HFFc6 (cell line): Measurements from ENCODE around the gene LMCD1. TPM values are rescaled to one million over a fixed set of nuclear protein-coding genes. Genes with fewer than 3 reads are reported as not detected.

Source experiments
- DNase-seq: peaks from one replicate; pipeline ENCODE4 v3.0.0-alpha.2; 2018
- H3K27ac Mint-ChIP-seq: 2 replicates; pipeline ENCODE4 v1.8.0; 2020; ENCODE audit warnings: mild to moderate bottlenecking, mixed read lengths
- H3K27me3 Mint-ChIP-seq: 2 replicates; pipeline ENCODE4 v1.8.0; 2021; ENCODE audit warnings: mild to moderate bottlenecking, moderate library complexity, mixed read lengths; ENCODE audit not compliant: insufficient read depth
- H3K36me3 Mint-ChIP-seq: 2 replicates; pipeline ENCODE4 v1.8.0; 2021; ENCODE audit warnings: low read depth, mixed read lengths
- H3K4me1 Mint-ChIP-seq: 2 replicates; pipeline ENCODE4 v1.8.0; 2020; ENCODE audit warnings: low read depth, mixed read lengths
- H3K4me3 Mint-ChIP-seq: 2 replicates; pipeline ENCODE4 v1.8.0; 2020; ENCODE audit warnings: mild to moderate bottlenecking, moderate library complexity, mixed read lengths
- H3K9me3 Mint-ChIP-seq: 2 replicates; pipeline ENCODE4 v1.8.0; 2020; ENCODE audit warnings: mild to moderate bottlenecking, mixed read lengths
- total RNA-seq, 6 experiments: library from RNA; stranded (reverse); fragmentation: NEBNext Ultra II Directional; extraction: Animal tissue kit (Norgen Biotek cat#: 25700); gene quantifications; 2 replicates in 1 of 6; 3 replicates in 5 of 6; pipeline ENCODE4 v1.2.3, GENCODE V29; 2021
- TF ChIP-seq, protein P1 (sequence below): fragments of 200-600 bp; sonication (generic); IDR thresholded peaks from 2 replicates; pipeline ENCODE4 v1.5.0; 2021; ENCODE audit warnings: antibody characterized with exemption, mild to moderate bottlenecking

LMCD1 gene
- total RNA-seq, 6 experiments from 2014 or later: 20.1 to 50.6 (median 23.3) TPM

DNA sequence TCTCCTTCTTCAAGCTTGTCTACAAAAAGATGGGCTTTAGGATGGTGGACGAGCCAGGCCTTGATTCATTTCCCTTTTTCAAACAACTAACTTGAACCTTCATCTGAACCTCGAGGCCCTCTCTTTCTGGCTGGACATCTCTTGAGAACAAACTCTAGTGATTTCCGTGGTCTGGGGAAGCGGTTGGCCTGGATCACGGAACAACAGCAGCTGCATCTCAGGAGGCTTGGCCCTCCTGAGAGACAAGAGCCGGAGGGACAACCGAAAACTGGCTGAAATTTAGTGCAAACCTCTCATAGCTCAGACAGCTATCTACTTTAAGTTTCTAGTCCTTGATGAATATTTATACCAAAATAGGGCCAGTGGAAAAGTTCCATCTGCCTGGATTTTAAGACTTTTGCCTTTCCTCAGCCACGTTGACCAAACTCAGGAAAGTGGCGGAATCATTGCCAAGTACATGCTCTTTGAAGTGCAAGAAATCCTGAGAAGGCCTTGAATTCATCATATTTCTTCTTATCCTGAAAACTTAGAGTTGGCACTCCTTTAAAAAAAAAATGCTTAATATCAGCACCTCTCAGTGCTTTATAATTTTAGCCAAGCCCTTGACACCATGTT lies 14.5 kb downstream of the LMCD1 start:
- Mint-ChIP-seq H3K27ac (no peak overlapping the region), H3K4me3 (no peak overlapping the region), H3K36me3 (peaks cover 7% of the 10 kb centered on the region)

DNA sequence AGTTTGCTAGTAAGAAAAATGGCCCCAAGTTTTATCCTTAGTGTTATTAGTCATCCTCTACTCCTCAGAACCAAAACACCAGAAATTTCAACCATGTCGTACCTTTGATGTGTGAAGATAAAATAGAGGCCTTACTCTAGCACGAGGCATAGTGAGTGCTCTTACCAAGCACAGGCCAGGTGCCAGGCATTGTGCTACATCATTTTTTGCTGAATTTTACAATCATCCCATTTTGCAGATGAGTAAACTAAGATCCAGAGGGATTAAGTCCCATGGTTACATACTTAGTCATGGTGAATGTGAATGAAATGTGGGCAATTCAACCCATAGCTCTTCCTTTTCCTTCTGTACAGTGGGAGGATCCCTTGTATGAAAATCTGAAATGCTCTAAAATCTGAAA lies 15.2 kb downstream of the LMCD1 start:
- peaks cover 14% of the 10 kb centered on the region for H3K36me3 Mint-ChIP-seq
- peaks cover 49% of the 10 kb centered on the region for H3K4me1 Mint-ChIP-seq
- peaks cover 6% of the 10 kb centered on the region; the same call in 1 of the 2 replicates for H3K9me3 Mint-ChIP-seq
- DNase-seq: no peak
- TF ChIP-seq, protein P1, sequence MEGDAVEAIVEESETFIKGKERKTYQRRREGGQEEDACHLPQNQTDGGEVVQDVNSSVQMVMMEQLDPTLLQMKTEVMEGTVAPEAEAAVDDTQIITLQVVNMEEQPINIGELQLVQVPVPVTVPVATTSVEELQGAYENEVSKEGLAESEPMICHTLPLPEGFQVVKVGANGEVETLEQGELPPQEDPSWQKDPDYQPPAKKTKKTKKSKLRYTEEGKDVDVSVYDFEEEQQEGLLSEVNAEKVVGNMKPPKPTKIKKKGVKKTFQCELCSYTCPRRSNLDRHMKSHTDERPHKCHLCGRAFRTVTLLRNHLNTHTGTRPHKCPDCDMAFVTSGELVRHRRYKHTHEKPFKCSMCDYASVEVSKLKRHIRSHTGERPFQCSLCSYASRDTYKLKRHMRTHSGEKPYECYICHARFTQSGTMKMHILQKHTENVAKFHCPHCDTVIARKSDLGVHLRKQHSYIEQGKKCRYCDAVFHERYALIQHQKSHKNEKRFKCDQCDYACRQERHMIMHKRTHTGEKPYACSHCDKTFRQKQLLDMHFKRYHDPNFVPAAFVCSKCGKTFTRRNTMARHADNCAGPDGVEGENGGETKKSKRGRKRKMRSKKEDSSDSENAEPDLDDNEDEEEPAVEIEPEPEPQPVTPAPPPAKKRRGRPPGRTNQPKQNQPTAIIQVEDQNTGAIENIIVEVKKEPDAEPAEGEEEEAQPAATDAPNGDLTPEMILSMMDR: no peak
- peak overlapping the region; percentile 55; the same call in 1 of the 2 replicates for H3K27ac Mint-ChIP-seq
- H3K27me3 Mint-ChIP-seq: no peaks in the 10 kb centered on the region; the same call in 1 of the 2 replicates
- H3K4me3 Mint-ChIP-seq: no peak overlapping the region

More for the DNA sequence above, 14.5 kb downstream of the LMCD1 start:
- DNase-seq: no peak
- TF ChIP-seq, protein P1: no peak
- H3K9me3 Mint-ChIP-seq: peaks cover 6% of the 10 kb centered on the region; the same call in 1 of the 2 replicates
- no peaks in the 10 kb centered on the region; the same call in 1 of the 2 replicates for H3K27me3 Mint-ChIP-seq
- peaks cover 51% of the 10 kb centered on the region for H3K4me1 Mint-ChIP-seq

DNA sequence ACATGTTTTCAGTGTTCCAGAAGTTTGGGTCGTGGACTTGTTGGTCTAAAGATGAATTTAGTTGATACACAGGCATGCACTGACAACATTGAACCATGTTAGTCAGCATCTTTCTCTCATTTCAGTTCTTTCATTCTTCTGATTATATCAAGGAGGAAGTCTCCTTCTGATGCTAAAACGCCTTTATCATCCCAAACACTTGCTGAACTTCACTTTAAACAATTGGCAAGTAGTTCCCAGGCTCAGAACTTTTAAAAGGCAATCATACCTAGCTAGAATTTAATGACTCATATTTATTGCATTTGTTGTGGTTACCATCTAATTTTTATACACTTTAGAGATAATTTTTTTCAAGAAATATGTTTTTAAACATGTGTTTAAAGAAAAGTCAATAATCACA lies 15.9 kb downstream of the LMCD1 start:
- Mint-ChIP-seq H3K4me3 (peak overlapping the region; percentile 15; the same call in 1 of the 2 replicates), H3K27ac (peak overlapping the region; percentile 55), H3K36me3 (peaks cover 14% of the 10 kb centered on the region), H3K27me3 (no peaks in the 10 kb centered on the region; the same call in 1 of the 2 replicates), H3K4me1 (peaks cover 49% of the 10 kb centered on the region), H3K9me3 (peaks cover 6% of the 10 kb centered on the region; the same call in 1 of the 2 replicates)
- TF ChIP-seq, protein P1: no peak
- no peak for DNase-seq

- Mint-ChIP-seq H3K27ac (peak overlapping the region; percentile 77), H3K4me3 (peak overlapping the region; percentile 47), H3K9me3 (peaks cover 6% of the 10 kb centered on the region; the same call in 1 of the 2 replicates), H3K27me3 (no peaks in the 10 kb centered on the region; the same call in 1 of the 2 replicates), H3K4me1 (peaks cover 52% of the 10 kb centered on the region), H3K36me3 (peaks cover 14% of the 10 kb centered on the region)
- DNase-seq: peak; percentile 91
- TF ChIP-seq, protein P1: no peak
Measured at GRCh38 chr3:8518138-8518537, 16.5 kb downstream of the LMCD1 start.

- peak; percentile 66 for DNase-seq
- Mint-ChIP-seq H3K27ac (peak overlapping the region; percentile 77), H3K4me3 (peak overlapping the region; percentile 67), H3K9me3 (peaks cover 6% of the 10 kb centered on the region; the same call in 1 of the 2 replicates), H3K36me3 (peaks cover 14% of the 10 kb centered on the region), H3K4me1 (peaks cover 56% of the 10 kb centered on the region), H3K27me3 (no peaks in the 10 kb centered on the region; the same call in 1 of the 2 replicates)
- TF ChIP-seq, protein P1: no peak
Measured at GRCh38 chr3:8519156-8519555, 17.5 kb downstream of the LMCD1 start.
